ENCODE results near the gene RBCK1.
A peak's percentile ranks its signal among the peaks of the same experiment; 100 is the strongest.

RBCK1 gene

DNA sequence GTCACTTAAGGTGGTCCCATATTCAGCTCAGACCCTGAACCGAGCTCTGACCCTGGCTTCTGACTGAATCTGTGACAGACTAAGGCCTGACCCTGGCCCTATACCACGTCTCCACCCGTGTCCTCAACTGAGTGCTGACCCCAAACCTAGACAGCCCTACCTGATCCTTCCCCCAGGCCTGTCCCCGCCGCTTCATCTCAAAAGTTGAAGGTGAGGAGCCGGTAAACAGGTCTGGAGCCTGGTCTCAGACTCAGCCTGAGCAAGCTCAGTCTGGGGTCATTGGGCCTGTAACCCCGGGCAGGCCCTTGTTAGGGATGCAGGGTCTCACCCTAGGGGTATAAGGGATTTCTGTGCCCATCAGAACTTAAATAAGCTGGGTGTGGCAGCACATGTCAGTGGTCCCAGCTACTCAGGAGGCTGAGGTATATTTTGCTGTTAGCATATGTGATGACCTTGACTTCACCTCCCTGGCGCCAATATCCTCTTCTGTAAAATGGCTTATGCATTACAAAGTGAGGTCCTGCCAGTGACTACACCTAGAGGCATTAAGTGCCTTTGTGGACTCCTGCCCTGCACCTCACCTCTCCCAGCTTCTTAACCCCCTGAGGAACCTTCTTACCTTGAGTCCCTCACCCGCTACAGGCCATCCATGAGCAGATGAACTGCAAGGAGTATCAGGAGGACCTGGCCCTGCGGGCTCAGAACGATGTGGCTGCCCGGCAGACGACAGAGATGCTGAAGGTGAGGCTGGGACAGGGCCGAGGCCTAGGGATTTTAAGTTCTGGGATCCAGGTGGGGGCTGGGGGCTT lies 20.0 kb downstream of the RBCK1 start:
- Mint-ChIP-seq H3K36me3 (ENCODE audit: low read depth) (peaks cover 52% of the 10 kb centered on the region), H3K27ac (peak overlapping the region; percentile 11), H3K4me3 (no peak overlapping the region), H3K9me3 (no peaks in the 10 kb centered on the region), H3K27me3 (ENCODE audit: low read depth) (no peaks in the 10 kb centered on the region), H3K4me1 (ENCODE audit: low read depth) (peaks cover 21% of the 10 kb centered on the region)
- no peak for DNase-seq (ENCODE audit: low spot score)

DNA sequence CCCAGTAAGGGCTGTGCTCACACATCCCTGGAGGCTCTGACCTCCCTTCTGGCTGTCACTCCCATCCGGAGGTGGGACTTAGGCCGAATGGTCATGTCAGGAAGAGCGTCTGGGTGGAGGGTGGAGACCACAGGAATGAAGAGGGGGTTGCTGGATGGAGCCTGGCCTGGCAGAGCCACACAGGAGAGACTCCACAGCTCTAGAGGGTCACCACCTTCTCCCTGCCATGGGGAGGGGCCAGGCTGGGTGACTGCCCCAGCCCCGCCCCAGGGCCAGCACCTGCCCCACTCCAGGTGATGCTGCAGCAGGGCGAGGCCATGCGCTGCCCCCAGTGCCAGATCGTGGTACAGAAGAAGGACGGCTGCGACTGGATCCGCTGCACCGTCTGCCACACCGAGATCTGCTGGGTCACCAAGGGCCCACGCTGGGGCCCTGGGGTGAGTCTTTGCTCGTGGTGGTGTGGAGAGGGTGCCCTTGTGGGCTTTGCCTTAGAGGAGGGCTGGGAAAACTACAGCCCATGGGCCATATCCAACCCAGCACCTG lies 20.6 kb downstream of the RBCK1 start:
- Mint-ChIP-seq H3K27ac (no peak overlapping the region), H3K4me3 (no peak overlapping the region), H3K27me3 (ENCODE audit: low read depth) (no peaks in the 10 kb centered on the region), H3K9me3 (no peaks in the 10 kb centered on the region), H3K4me1 (ENCODE audit: low read depth) (peaks cover 27% of the 10 kb centered on the region), H3K36me3 (ENCODE audit: low read depth) (peaks cover 55% of the 10 kb centered on the region)
- DNase-seq (ENCODE audit: low spot score), result no peak

DNA sequence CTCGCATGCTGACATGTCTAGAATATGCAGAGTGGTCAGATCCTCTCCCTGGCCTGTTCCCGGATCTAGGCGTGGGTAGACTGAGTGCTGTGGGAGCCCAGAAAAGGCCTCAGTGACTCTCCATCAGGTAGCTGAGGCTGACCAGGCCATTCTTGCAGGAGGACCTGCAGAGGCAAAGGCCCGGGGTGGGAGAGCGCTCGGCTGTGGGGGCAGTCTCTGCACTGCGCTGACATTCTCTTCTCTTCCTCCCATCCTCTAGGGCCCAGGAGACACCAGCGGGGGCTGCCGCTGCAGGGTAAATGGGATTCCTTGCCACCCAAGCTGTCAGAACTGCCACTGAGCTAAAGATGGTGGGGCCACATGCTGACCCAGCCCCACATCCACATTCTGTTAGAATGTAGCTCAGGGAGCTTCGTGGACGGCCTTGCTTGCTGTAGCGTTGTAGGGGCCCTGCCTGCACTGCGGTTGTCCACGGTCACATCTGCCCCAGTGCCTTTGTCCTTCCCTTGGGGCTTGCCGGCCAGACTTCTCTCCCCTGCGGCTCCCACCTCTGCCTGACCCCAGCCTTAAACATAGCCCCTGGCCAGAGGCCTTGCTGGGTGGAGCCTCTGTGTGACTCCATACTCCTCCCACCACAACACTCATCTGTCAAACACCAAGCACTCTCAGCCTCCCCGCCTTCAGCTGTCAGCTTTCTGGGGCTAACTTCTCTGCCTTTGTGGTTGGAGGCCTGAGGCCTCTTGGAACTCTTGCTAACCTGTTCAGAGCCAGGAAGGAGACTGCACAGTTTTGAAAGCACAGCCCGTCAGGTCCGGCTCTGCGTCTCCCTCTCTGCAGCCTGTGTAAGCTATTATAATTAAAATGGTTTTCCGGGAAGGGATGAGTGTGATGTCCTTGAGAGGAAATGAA lies 22.2 kb downstream of the RBCK1 start:
- Mint-ChIP-seq H3K27ac (no peak overlapping the region), H3K9me3 (no peaks in the 10 kb centered on the region), H3K4me3 (no peak overlapping the region), H3K27me3 (ENCODE audit: low read depth) (no peaks in the 10 kb centered on the region), H3K4me1 (ENCODE audit: low read depth) (peaks cover 24% of the 10 kb centered on the region), H3K36me3 (ENCODE audit: low read depth) (peaks cover 53% of the 10 kb centered on the region)
- no peak for DNase-seq (ENCODE audit: low spot score)

- peak; percentile 37 for DNase-seq (ENCODE audit: low spot score)
- Mint-ChIP-seq H3K4me1 (ENCODE audit: low read depth) (peaks cover 28% of the 10 kb centered on the region), H3K27ac (peak overlapping the region; percentile 64), H3K9me3 (no peaks in the 10 kb centered on the region), H3K27me3 (ENCODE audit: low read depth) (no peaks in the 10 kb centered on the region), H3K36me3 (ENCODE audit: low read depth) (peaks cover 59% of the 10 kb centered on the region), H3K4me3 (no peak overlapping the region)
Observed at GRCh38 chr20:431012-431904, 23.2 kb downstream of the RBCK1 start.

DNA sequence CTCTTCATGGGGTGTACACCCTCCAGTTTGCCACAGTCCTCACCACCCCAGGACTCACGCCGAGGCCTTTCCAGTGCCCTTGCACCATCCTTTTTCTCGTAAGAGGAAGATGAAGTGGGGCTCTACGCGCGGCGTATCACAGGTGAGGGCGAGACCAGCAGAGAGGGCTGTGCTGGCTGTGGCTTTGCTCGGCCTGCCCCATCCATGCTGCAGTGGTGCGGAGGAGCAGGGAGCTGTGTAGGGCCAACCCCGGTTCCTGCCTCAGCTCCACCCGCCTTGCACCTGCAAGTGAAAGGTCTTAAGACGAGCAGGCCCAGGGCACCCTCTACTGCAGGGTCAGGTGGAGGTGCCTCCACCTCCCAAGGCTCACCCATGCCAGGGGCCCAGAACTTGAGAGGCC lies 24.1 kb downstream of the RBCK1 start:
- no peaks in the 10 kb centered on the region for H3K9me3 Mint-ChIP-seq
- peaks cover 64% of the 10 kb centered on the region for H3K36me3 Mint-ChIP-seq (ENCODE audit: low read depth)
- no peak for DNase-seq (ENCODE audit: low spot score)

DNA sequence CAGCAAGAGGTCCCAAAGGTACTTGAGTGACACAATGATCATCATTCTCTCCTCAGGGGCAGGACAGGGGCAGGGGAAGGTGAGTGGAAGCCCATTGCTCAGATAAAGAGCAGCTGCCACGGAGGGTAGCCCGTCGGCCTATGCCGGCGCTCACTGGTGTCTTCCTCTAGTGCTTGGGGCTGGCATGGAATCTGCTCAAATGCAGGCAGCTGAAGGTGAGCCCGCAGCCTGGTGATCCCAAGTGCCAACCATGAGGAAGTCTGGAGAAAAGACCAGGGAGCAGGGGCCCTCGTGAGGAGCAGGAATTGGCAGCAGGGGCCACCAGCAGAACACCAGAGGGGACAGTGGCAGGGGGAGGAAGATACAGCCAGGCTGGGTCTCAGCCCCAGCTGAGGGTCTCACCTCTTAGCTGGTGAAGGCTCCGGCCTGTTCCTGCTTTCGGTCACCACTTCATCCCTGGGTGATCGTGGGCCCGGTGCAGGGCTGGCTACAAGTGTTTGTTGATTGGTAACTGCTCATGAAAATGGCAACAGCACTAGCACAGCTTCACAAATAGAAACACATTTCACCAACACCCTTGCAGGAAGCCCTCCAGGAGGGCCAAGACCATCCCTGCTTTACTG lies 24.7 kb downstream of the RBCK1 start:
- no peak for DNase-seq (ENCODE audit: low spot score)
- Mint-ChIP-seq H3K4me1 (ENCODE audit: low read depth) (peaks cover 33% of the 10 kb centered on the region), H3K4me3 (peak overlapping the region; percentile 62), H3K9me3 (no peaks in the 10 kb centered on the region), H3K27ac (peak overlapping the region; percentile 89), H3K27me3 (ENCODE audit: low read depth) (no peaks in the 10 kb centered on the region), H3K36me3 (ENCODE audit: low read depth) (peaks cover 63% of the 10 kb centered on the region)

More for the DNA sequence above, 24.1 kb downstream of the RBCK1 start:
- H3K27me3 Mint-ChIP-seq (ENCODE audit: low read depth), result no peaks in the 10 kb centered on the region
- no peak overlapping the region for H3K4me3 Mint-ChIP-seq
- peak overlapping the region; percentile 65 for H3K27ac Mint-ChIP-seq
- H3K4me1 Mint-ChIP-seq (ENCODE audit: low read depth), result peaks cover 28% of the 10 kb centered on the region

DNA sequence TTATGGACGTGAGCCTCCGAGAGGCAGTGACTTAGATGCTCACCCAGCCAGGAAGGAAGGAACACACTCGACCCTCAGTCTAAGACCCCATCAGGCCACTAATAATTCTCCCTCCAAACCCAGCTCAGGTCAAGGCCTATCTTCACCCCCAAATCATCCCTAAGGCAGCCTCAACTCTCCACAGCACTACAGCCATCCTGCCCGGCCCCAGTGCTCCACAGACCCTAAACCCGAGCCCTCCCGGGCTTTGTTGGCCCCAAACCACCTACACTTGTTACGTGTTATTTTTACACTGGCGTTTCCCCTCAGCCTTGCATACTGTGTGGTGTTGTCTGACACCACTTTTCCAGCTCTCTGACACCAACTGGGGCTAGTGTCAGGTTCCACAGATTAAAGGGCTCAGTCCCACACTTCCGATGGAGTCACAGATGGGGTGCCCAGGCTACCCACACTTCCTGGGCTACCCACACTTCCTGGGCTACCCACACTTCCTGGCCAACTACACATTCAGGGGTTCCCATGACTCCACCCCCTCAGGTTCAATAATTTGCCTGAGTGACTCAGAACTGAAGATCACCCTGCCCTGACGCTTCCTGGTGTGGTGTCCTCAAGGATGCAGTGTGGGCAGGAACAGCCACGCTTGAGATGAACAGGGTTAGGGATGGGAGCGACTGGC lies 25.3 kb downstream of the RBCK1 start:
- peaks cover 65% of the 10 kb centered on the region for H3K36me3 Mint-ChIP-seq (ENCODE audit: low read depth)
- H3K9me3 Mint-ChIP-seq, result no peaks in the 10 kb centered on the region
- peaks cover 39% of the 10 kb centered on the region for H3K4me1 Mint-ChIP-seq (ENCODE audit: low read depth)
- no peaks in the 10 kb centered on the region for H3K27me3 Mint-ChIP-seq (ENCODE audit: low read depth)
- peak; percentile 84 for DNase-seq (ENCODE audit: low spot score)
- H3K4me3 Mint-ChIP-seq, result peak overlapping the region; percentile 62
- H3K27ac Mint-ChIP-seq, result peak overlapping the region; percentile 89

DNA sequence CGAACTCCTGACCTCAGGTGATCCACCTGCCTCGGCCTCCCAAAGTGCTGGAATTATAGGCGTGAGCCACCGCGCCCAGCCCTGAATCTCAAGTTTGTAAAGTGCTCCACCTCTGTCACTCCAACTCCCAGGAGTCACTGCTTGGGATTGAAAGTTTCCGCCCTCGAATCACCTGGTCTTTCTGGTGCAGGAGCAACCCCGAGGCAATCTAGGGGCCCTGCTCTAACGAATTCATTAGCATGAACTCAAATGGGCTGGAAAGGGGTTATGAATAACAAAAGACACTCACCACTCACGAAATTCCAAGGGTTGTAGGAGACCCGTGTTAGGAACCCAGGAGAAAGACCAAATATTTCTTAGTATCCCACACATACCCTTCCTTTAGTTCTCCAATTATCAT lies 26.1 kb downstream of the RBCK1 start:
- Mint-ChIP-seq H3K4me3 (peak overlapping the region; percentile 48), H3K27me3 (ENCODE audit: low read depth) (no peaks in the 10 kb centered on the region), H3K4me1 (ENCODE audit: low read depth) (peaks cover 47% of the 10 kb centered on the region), H3K27ac (no peak overlapping the region), H3K9me3 (no peaks in the 10 kb centered on the region), H3K36me3 (ENCODE audit: low read depth) (peaks cover 68% of the 10 kb centered on the region)
- DNase-seq (ENCODE audit: low spot score), result no peak

GRCh38 chr20:434661-435419 lies 26.7 kb downstream of the RBCK1 start:
- Mint-ChIP-seq H3K27me3 (ENCODE audit: low read depth) (no peaks in the 10 kb centered on the region), H3K27ac (no peak overlapping the region), H3K4me3 (peak overlapping the region; percentile 48), H3K36me3 (ENCODE audit: low read depth) (peaks cover 68% of the 10 kb centered on the region), H3K4me1 (ENCODE audit: low read depth) (peaks cover 53% of the 10 kb centered on the region), H3K9me3 (no peaks in the 10 kb centered on the region)
- no peak for DNase-seq (ENCODE audit: low spot score)

DNA sequence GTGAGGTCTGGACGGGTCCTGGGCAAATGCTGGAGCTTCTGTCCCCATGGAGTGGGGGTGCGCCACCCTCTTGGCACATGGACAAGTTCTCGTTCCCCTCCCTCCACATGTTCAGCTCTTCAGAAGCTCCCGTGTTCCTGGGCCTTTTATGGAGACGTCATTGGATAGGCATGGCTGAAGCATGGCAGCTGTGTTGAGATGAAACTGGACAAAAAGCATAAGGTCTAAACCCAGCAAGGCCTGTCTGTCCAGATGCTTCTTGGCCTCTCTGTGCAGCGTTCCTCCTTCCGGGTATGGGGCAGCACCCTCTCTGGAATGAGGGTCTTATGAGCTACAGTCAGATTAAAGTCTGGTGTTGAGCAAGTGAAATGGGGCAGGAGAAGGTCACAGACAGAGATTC lies 27.5 kb downstream of the RBCK1 start:
- no peak for DNase-seq (ENCODE audit: low spot score)
- peaks cover 57% of the 10 kb centered on the region for H3K4me1 Mint-ChIP-seq (ENCODE audit: low read depth)
- no peak overlapping the region for H3K4me3 Mint-ChIP-seq
- H3K36me3 Mint-ChIP-seq (ENCODE audit: low read depth), result peaks cover 67% of the 10 kb centered on the region
- no peak overlapping the region for H3K27ac Mint-ChIP-seq
- H3K27me3 Mint-ChIP-seq (ENCODE audit: low read depth), result no peaks in the 10 kb centered on the region
- no peaks in the 10 kb centered on the region for H3K9me3 Mint-ChIP-seq

- Mint-ChIP-seq H3K36me3 (ENCODE audit: low read depth) (peaks cover 70% of the 10 kb centered on the region), H3K4me1 (ENCODE audit: low read depth) (peaks cover 60% of the 10 kb centered on the region), H3K27ac (no peak overlapping the region), H3K9me3 (no peaks in the 10 kb centered on the region), H3K4me3 (no peak overlapping the region), H3K27me3 (ENCODE audit: low read depth) (no peaks in the 10 kb centered on the region)
- DNase-seq (ENCODE audit: low spot score), result no peak
Observed at GRCh38 chr20:436476-436875, 28.4 kb downstream of the RBCK1 start.

DNA sequence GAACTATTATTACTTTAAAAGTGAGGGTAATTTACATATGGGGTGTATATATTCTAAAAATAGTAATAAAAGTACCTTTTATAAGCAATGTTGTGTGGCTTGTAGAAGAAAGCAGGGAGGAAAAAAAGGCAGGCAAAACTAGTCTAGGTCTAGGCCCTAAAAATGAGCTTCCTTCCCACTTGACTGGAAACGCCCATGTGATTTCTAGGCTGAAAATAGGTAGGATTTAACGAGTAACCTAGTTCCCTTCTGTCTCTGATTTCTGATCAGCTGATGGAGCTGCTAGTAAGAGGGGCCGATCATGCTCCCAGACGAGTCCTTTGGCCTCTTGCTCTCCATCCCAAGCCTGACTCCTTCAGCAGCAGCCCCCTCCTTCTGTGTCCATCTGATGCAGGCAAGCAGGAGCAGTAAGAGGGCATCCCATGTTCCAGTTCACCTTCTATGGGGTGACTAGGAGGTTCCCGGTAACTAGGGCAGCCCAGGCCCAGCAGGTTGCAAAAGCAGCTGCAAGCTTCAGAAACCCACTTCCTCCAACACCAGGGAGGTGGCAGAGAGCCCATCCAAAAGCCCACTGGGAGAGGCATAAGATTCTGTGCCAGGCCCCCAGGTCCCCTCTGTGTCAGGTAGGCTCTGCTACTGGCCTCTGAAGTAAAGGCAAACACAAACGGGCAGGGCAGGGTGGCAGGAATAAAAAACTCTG lies 29.8 kb downstream of the RBCK1 start:
- Mint-ChIP-seq H3K27me3 (ENCODE audit: low read depth) (no peaks in the 10 kb centered on the region), H3K4me1 (ENCODE audit: low read depth) (peaks cover 58% of the 10 kb centered on the region), H3K4me3 (peak overlapping the region; percentile 81), H3K27ac (no peak overlapping the region), H3K36me3 (ENCODE audit: low read depth) (peaks cover 79% of the 10 kb centered on the region), H3K9me3 (no peaks in the 10 kb centered on the region)
- DNase-seq (ENCODE audit: low spot score), result no peak

All from T-helper 2 cell treated with Interferon-gamma antibody and Interleukin-4, amounts not matched to agents 5 μg/mL and 100 μg/mL, for 36 hours (primary cell).